ENCODE data around the gene TRMT1. TPM values are rescaled to one million over a fixed set of nuclear protein-coding genes. Genes with fewer than 3 reads are reported as not detected.

TRMT1 gene
- total and polyA plus RNA-seq, 2 of the 8 experiments (the other 6 are each of a cell fraction or from before 2014, with no cell fraction given): 77.4 to 99.3 TPM

GRCh38 chr19:13087295-13087694, 29.2 kb downstream of the TRMT1 start:
- peaks cover 5 to 15% (median 10%) of the 10 kb centered on the region in 4 experiments; a peak in 6 of 7 replicates for H3K4me1 ChIP-seq (replicated peaks in 1 of 4; ENCODE audit: control insufficient read depth in 3 of 4, insufficient read depth in 4 of 4, low read length in 3 of 4)
- H3K23ac ChIP-seq (ENCODE audit: insufficient read length): no peak overlapping the region
- CTCF ChIA-PET (ENCODE audit: partially characterized antibody): interaction anchor here (0.5 to 48.8 kb wide), 8 partner anchors 14 to 940 kb away, joined by 3 to 1145 read pairs (median 4); no protein-coding TSS in a partner anchor
- H4K91ac ChIP-seq (replicated peaks; ENCODE audit: insufficient read length, low read length): no peak overlapping the region
- no peak overlapping the region for H2BK12ac ChIP-seq (ENCODE audit: low read depth, low read length)
- POLR2A ChIA-PET (ENCODE audit: partially characterized antibody): interaction anchor here (1.2 to 1.6 kb wide), 2 partner anchors 102 to 133 kb away, joined by 3 read pairs; no protein-coding TSS in a partner anchor
- WGBS, 2 experiments (ENCODE audit: extremely low coverage in 1 of 2, insufficient coverage in 1 of 2, insufficient read length in 1 of 2, insufficient replicate concordance in 2 of 2, low coverage in 1 of 2, low lambda C conversion rate in 2 of 2, missing lambda C conversion rate in 1 of 2): 82% methylated on average over 12 of the region's 12 CpGs; no CpG with 5 or more reads in 1 of the 2 experiments
- no peaks in the 10 kb centered on the region for H3K79me2 ChIP-seq (ENCODE audit: control insufficient read depth in 1 of 2, insufficient read depth in 2 of 2, low read length in 2 of 2)
- no peak overlapping the region for H3K56ac ChIP-seq (replicated peaks; ENCODE audit: insufficient read length, low read depth, low read length)
- H4K20me1 ChIP-seq (replicated peaks in 1 of 2; ENCODE audit: control insufficient read depth in 1 of 2, insufficient read depth in 2 of 2, low read length in 2 of 2): no peaks in the 10 kb centered on the region
- peak overlapping the region; percentile 46; the same call in 1 of the 2 replicates for H2BK15ac ChIP-seq (ENCODE audit: low read length)
- H3K4me2 ChIP-seq (ENCODE audit: insufficient read depth in 1 of 2, low read depth in 2 of 2, low read length in 2 of 2): no peak overlapping the region
- H3K79me1 ChIP-seq (ENCODE audit: low read depth, low read length): no peaks in the 10 kb centered on the region
- no peak overlapping the region for H3K27ac ChIP-seq (ENCODE audit: low read depth, low read length)
- H2BK5ac ChIP-seq (ENCODE audit: low read depth, low read length): no peak overlapping the region
- H2AK5ac ChIP-seq (ENCODE audit: low read depth, low read length): 0 out of 2 replicates have a peak overlapping the region, but pooled peaks have one; percentile 33
- no peak overlapping the region for H3K14ac ChIP-seq (ENCODE audit: insufficient read length)
- DNase-seq (ENCODE audit: low read depth in 1 of 2, low spot score in 2 of 2): no peak
- H2AFZ ChIP-seq (ENCODE audit: low read length): no peak overlapping the region
- H3K9ac ChIP-seq (replicated peaks in 1 of 4; ENCODE audit: extremely low read depth in 1 of 4, low read depth in 3 of 4, low read length in 3 of 4): no peak overlapping the region
- no peaks in the 10 kb centered on the region for H3K36me3 ChIP-seq (ENCODE audit: control insufficient read depth in 2 of 4, insufficient read depth in 4 of 4, low read length in 3 of 4)
- no peak overlapping the region; the same call in 1 of the 2 replicates for H3K18ac ChIP-seq (ENCODE audit: extremely low read depth, low read length)
- FAIRE-seq: no peak
- H4K5ac ChIP-seq (ENCODE audit: insufficient read length, low read depth, low read length): no peak overlapping the region
- no peaks in the 10 kb centered on the region for H3K23me2 ChIP-seq (ENCODE audit: low read depth, low read length)
- H3K9me3 ChIP-seq (ENCODE audit: insufficient read depth in 2 of 2, low read depth in 1 of 2, low read length in 1 of 2): no peaks in the 10 kb centered on the region
- peak overlapping the region; percentile 43; the same call in 1 of the 2 replicates for H4K8ac ChIP-seq (ENCODE audit: extremely low read depth, insufficient read depth, low read length)
- H2BK20ac ChIP-seq (ENCODE audit: low read length): no peak overlapping the region
- H2BK120ac ChIP-seq (replicated peaks; ENCODE audit: low read depth, low read length): no peak overlapping the region
- H3K27me3 ChIP-seq (replicated peaks in 1 of 4; ENCODE audit: control insufficient read depth in 3 of 4, extremely low read depth in 1 of 4, insufficient read depth in 3 of 4, low read length in 3 of 4): peaks cover 0 to 25% (median 7%) of the 10 kb centered on the region in 4 experiments; a peak in 5 of 7 replicates
- no peak overlapping the region for H3K4me3 ChIP-seq (ENCODE audit: extremely low read depth in 1 of 4, insufficient read depth in 2 of 4, low read depth in 3 of 4, low read length in 4 of 4)
- H3K4ac ChIP-seq (replicated peaks; ENCODE audit: insufficient read length, low read depth, low read length): no peak overlapping the region
- no peak for TF ChIP-seq KDM4A (IDR thresholded peaks at IDR 0.05; ENCODE audit: low read depth, low read length, severe bottlenecking)
- no peak for TF ChIP-seq CBX5 (IDR thresholded peaks at IDR 0.05; ENCODE audit: low read depth, low read length)
- no peak for TF ChIP-seq CBX8 (IDR thresholded peaks at IDR 0.05; ENCODE audit: borderline replicate concordance, low read depth, low read length)
- no peak for TF ChIP-seq USF2 (IDR thresholded peaks at IDR 0.05; ENCODE audit: low read length)
- no peak for TF ChIP-seq EZH2 (IDR thresholded peaks at IDR 0.05; ENCODE audit: low read depth, low read length, severe bottlenecking)
- TF ChIP-seq POU5F1 (IDR thresholded peaks at IDR 0.05; ENCODE audit: low read depth, low read length): no peak
- TF ChIP-seq BACH1 (IDR thresholded peaks at IDR 0.05; ENCODE audit: low read length): no peak
- no peak for TF ChIP-seq NRF1 (IDR thresholded peaks at IDR 0.05; ENCODE audit: low read depth, low read length)
- TF ChIP-seq RNF2 (IDR thresholded peaks at IDR 0.05; ENCODE audit: borderline replicate concordance, low read depth, low read length, missing control alignments, poor library complexity, severe bottlenecking): no peak
- TF ChIP-seq NANOG (IDR thresholded peaks at IDR 0.05; ENCODE audit: insufficient read depth, low read depth, low read length, poor library complexity, severe bottlenecking): no peak
- no peak for TF ChIP-seq YY1 (IDR thresholded peaks at IDR 0.05; ENCODE audit: low read depth, low read length)
- TF ChIP-seq HDAC6 (IDR thresholded peaks at IDR 0.05; ENCODE audit: low read depth, low read length): no peak

Data from H1 (cell line).